Ovary (tissue), 3 donors: Measurements from ENCODE around the gene SOCS6.

ENCODE experiments used
- POLR2A ChIP-seq: fragments of 450-650 bp; IDR thresholded peaks from one replicate; pipeline ENCODE4 v1.6.1; 2017; ENCODE audit warnings: antibody characterized with exemption, mild to moderate bottlenecking, moderate library complexity
- TF ChIP-seq, protein P1 (sequence below), 3 donors: fragments of 450-650 bp in 2 of 3; fragments of 200-600 bp in 1 of 3; IDR thresholded peaks; one replicate each; pipeline versions ENCODE4 v1.5.1 to v1.8.0; 2016 to 2022; ENCODE audit warnings: antibody characterized with exemption in 3 of 3, mild to moderate bottlenecking in 1 of 3
- donor health status: DM: no; HTN: no; CAD: no.

DNA sequence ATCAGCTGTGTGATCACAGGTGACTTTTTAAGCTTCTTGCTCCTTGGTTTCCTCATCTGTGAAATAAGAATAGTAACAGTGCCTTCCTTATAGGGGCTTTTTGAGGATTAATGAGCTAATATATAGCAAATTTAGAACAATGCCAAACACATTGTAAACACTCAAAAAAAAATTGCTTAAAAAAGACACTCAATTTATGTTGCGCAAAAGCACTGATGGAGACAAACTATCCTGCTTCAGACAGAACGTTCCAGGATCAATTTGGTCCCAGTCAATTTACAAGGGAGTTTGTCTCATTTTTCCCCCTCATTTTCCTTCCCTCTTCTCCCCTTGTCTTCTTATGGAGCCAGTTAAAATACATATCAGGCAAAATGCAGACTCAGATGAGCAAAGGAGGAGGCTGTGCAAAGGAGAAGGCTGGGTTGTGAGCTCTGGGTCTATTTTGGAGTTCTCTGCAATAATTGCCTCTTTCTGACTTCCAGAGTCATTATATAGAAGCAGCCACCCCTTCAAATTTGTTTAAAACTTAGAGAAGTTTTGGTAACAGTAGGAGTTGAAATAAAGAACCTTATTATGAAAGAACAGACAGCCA, 83.7 kb downstream of the SOCS6 start:
- no peak for TF ChIP-seq POLR2A
- TF ChIP-seq, protein P1, sequence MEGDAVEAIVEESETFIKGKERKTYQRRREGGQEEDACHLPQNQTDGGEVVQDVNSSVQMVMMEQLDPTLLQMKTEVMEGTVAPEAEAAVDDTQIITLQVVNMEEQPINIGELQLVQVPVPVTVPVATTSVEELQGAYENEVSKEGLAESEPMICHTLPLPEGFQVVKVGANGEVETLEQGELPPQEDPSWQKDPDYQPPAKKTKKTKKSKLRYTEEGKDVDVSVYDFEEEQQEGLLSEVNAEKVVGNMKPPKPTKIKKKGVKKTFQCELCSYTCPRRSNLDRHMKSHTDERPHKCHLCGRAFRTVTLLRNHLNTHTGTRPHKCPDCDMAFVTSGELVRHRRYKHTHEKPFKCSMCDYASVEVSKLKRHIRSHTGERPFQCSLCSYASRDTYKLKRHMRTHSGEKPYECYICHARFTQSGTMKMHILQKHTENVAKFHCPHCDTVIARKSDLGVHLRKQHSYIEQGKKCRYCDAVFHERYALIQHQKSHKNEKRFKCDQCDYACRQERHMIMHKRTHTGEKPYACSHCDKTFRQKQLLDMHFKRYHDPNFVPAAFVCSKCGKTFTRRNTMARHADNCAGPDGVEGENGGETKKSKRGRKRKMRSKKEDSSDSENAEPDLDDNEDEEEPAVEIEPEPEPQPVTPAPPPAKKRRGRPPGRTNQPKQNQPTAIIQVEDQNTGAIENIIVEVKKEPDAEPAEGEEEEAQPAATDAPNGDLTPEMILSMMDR (IDR thresholded peaks at IDR 0.05): no peak
